Measurements from ENCODE around the gene ST6GALNAC3. TPM values are rescaled to one million over a fixed set of nuclear protein-coding genes. Genes with fewer than 3 reads are reported as not detected.
A peak's percentile ranks its signal among the peaks of the same experiment; 100 is the strongest.

The ST6GALNAC3 gene
- polyA plus RNA-seq, 1 donor (not counting 4 experiments of a cell fraction or from before 2014, with no cell fraction given): 0.08 TPM

- no peak overlapping the region for H3K9ac ChIP-seq (ENCODE audit: control insufficient read depth, extremely low read depth, insufficient read depth, low read length)
- H3K4me2 ChIP-seq (ENCODE audit: control insufficient read depth, extremely low read depth, insufficient read depth, low read depth, low read length): peak overlapping the region; percentile 40
- no peak for DNase-seq (ENCODE audit: low read depth, low spot score)
- no peaks in the 10 kb centered on the region for H3K27me3 ChIP-seq (ENCODE audit: control insufficient read depth, extremely low read depth, insufficient read depth, low read length)
- H3K9me1 ChIP-seq (ENCODE audit: control insufficient read depth, extremely low read depth, insufficient read depth, low read length): no peaks in the 10 kb centered on the region
- no peak overlapping the region for H3K27ac ChIP-seq (ENCODE audit: control insufficient read depth, insufficient read depth, low read length)
- dilution Hi-C loops (cut with MboI; ENCODE audit: extremely low pct_ligation_motif_present, low sequenced_read_pairs): no loop called here
- no peak for TF ChIP-seq EZH2 (IDR thresholded peaks at IDR 0.05; ENCODE audit: low read length)
- TF ChIP-seq, protein P1, sequence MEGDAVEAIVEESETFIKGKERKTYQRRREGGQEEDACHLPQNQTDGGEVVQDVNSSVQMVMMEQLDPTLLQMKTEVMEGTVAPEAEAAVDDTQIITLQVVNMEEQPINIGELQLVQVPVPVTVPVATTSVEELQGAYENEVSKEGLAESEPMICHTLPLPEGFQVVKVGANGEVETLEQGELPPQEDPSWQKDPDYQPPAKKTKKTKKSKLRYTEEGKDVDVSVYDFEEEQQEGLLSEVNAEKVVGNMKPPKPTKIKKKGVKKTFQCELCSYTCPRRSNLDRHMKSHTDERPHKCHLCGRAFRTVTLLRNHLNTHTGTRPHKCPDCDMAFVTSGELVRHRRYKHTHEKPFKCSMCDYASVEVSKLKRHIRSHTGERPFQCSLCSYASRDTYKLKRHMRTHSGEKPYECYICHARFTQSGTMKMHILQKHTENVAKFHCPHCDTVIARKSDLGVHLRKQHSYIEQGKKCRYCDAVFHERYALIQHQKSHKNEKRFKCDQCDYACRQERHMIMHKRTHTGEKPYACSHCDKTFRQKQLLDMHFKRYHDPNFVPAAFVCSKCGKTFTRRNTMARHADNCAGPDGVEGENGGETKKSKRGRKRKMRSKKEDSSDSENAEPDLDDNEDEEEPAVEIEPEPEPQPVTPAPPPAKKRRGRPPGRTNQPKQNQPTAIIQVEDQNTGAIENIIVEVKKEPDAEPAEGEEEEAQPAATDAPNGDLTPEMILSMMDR (optimal IDR thresholded peaks at IDR 0.05 in 1 of 3, IDR thresholded peaks at IDR 0.05 in 1 of 3, conservative IDR thresholded peaks at IDR 0.05 in 1 of 3; ENCODE audit: extremely low read depth in 1 of 3, insufficient read depth in 2 of 3, low read length in 3 of 3): no peak
- FAIRE-seq: no peak
- H3K79me2 ChIP-seq (ENCODE audit: control insufficient read depth, insufficient read depth, low read length): no peaks in the 10 kb centered on the region
- H2AFZ ChIP-seq (ENCODE audit: control insufficient read depth, low read length): no peak overlapping the region
- no peaks in the 10 kb centered on the region for H3K36me3 ChIP-seq (ENCODE audit: control insufficient read depth in 2 of 2, extremely low read depth in 1 of 2, insufficient read depth in 2 of 2, low read length in 2 of 2)
- no peaks in the 10 kb centered on the region for H4K20me1 ChIP-seq (ENCODE audit: control insufficient read depth, extremely low read depth, insufficient read depth, low read length)
- no peak overlapping the region for H3K4me3 ChIP-seq (ENCODE audit: control insufficient read depth in 2 of 3, extremely low read depth in 1 of 3, insufficient read depth in 2 of 3, low read depth in 1 of 3, low read length in 3 of 3)
- H3K4me1 ChIP-seq (ENCODE audit: control insufficient read depth, extremely low read depth, insufficient read depth, low read length): peaks cover 11% of the 10 kb centered on the region
- no peaks in the 10 kb centered on the region for H3K9me3 ChIP-seq (ENCODE audit: control insufficient read depth, low read depth, low read length)
Measured at GRCh38 chr1:76068542-76068941, 6.0 kb upstream of the ST6GALNAC3 start.

GRCh38 chr1:76068953-76069561 lies 5.5 kb upstream of the ST6GALNAC3 start:
- Histone ChIP-seq H4K20me1 (ENCODE audit: control insufficient read depth, extremely low read depth, insufficient read depth, low read length) (no peaks in the 10 kb centered on the region), H3K9ac (ENCODE audit: control insufficient read depth, extremely low read depth, insufficient read depth, low read length) (no peak overlapping the region), H3K9me3 (ENCODE audit: control insufficient read depth, low read depth, low read length) (no peaks in the 10 kb centered on the region), H3K27me3 (ENCODE audit: control insufficient read depth, extremely low read depth, insufficient read depth, low read length) (no peaks in the 10 kb centered on the region), H3K4me3 (ENCODE audit: control insufficient read depth in 2 of 3, extremely low read depth in 1 of 3, insufficient read depth in 2 of 3, low read depth in 1 of 3, low read length in 3 of 3) (no peak overlapping the region), H3K36me3 (ENCODE audit: control insufficient read depth in 2 of 2, extremely low read depth in 1 of 2, insufficient read depth in 2 of 2, low read length in 2 of 2) (no peaks in the 10 kb centered on the region), H3K4me1 (ENCODE audit: control insufficient read depth, extremely low read depth, insufficient read depth, low read length) (peaks cover 11% of the 10 kb centered on the region), H3K79me2 (ENCODE audit: control insufficient read depth, insufficient read depth, low read length) (no peaks in the 10 kb centered on the region), H3K9me1 (ENCODE audit: control insufficient read depth, extremely low read depth, insufficient read depth, low read length) (no peaks in the 10 kb centered on the region), H3K27ac (ENCODE audit: control insufficient read depth, insufficient read depth, low read length) (no peak overlapping the region), H2AFZ (ENCODE audit: control insufficient read depth, low read length) (no peak overlapping the region), H3K4me2 (ENCODE audit: control insufficient read depth, extremely low read depth, insufficient read depth, low read depth, low read length) (no peak overlapping the region)
- dilution Hi-C loops (cut with MboI; ENCODE audit: extremely low pct_ligation_motif_present, low sequenced_read_pairs): no loop called here
- DNase-seq (ENCODE audit: low read depth, low spot score) (no peak), FAIRE-seq (peak; percentile 23)
- TF ChIP-seq EZH2 (IDR thresholded peaks at IDR 0.05; ENCODE audit: low read length): no peak
- TF ChIP-seq, protein P1 (optimal IDR thresholded peaks at IDR 0.05 in 1 of 3, IDR thresholded peaks at IDR 0.05 in 1 of 3, conservative IDR thresholded peaks at IDR 0.05 in 1 of 3; ENCODE audit: extremely low read depth in 1 of 3, insufficient read depth in 2 of 3, low read length in 3 of 3): no peak

Measured in keratinocyte (primary cell).